Activated CD4-positive, CD25-positive, alpha-beta regulatory T cell (primary cell): ENCODE data around the gene GJB5.

ENCODE experiments used
- DNase-seq, 4 experiments: peaks; one replicate each; lab custom pipeline; 2025; lab: John Stamatoyannopoulos, UW

The GJB5 gene

GRCh38 chr1:34776911-34777310 lies 22.1 kb downstream of the GJB5 start:
- DNase-seq: no peak

- no peak for DNase-seq
Observed at GRCh38 chr1:34777519-34778321, 22.9 kb downstream of the GJB5 start.

GRCh38 chr1:34778381-34778780 lies 23.5 kb downstream of the GJB5 start:
- no peak for DNase-seq

GRCh38 chr1:34779005-34779404 lies 24.2 kb downstream of the GJB5 start:
- DNase-seq: no peak

- DNase-seq: no peak
Observed at GRCh38 chr1:34779526-34779925, 24.7 kb downstream of the GJB5 start.

GRCh38 chr1:34779962-34780361 lies 25.1 kb downstream of the GJB5 start:
- no peak for DNase-seq

- no peak for DNase-seq
Observed at GRCh38 chr1:34780528-34780927, 25.7 kb downstream of the GJB5 start.

- DNase-seq: no peak
Observed at GRCh38 chr1:34781071-34781843, 26.4 kb downstream of the GJB5 start, which contains the start of gene GJB3. GJB3 (plus strand) TSS chr1:34781214; CDS start chr1:34784763, 3,549 bp downstream.

GRCh38 chr1:34781844-34782391 lies 27.1 kb downstream of the GJB5 start:
- DNase-seq: no peak

GRCh38 chr1:34784751-34785221 lies 29.9 kb downstream of the GJB5 start:
- DNase-seq: no peak

- DNase-seq: no peak
Observed at GRCh38 chr1:34785231-34785874, 30.5 kb downstream of the GJB5 start.

GRCh38 chr1:34785875-34786470 lies 31.1 kb downstream of the GJB5 start:
- DNase-seq: no peak

GRCh38 chr1:34786521-34787325 lies 31.9 kb downstream of the GJB5 start:
- DNase-seq: peak; percentile 10 to 22 (median 15)

GRCh38 chr1:34787461-34788420 lies 32.9 kb downstream of the GJB5 start:
- DNase-seq: no peak

GRCh38 chr1:34790985-34791384 lies 36.1 kb downstream of the GJB5 start:
- no peak for DNase-seq

- no peak for DNase-seq
Observed at GRCh38 chr1:34792424-34792823, 37.6 kb downstream of the GJB5 start.

- no peak for DNase-seq
Observed at GRCh38 chr1:34792868-34793727, 38.3 kb downstream of the GJB5 start, which contains the start of gene GJA4. GJA4 (plus strand) TSS chr1:34792999; CDS start chr1:34794214, 1,215 bp downstream.

- DNase-seq: no peak
Observed at GRCh38 chr1:34794001-34794789, 39.3 kb downstream of the GJB5 start.
